ENCODE results near the gene BEX5.

DNA sequence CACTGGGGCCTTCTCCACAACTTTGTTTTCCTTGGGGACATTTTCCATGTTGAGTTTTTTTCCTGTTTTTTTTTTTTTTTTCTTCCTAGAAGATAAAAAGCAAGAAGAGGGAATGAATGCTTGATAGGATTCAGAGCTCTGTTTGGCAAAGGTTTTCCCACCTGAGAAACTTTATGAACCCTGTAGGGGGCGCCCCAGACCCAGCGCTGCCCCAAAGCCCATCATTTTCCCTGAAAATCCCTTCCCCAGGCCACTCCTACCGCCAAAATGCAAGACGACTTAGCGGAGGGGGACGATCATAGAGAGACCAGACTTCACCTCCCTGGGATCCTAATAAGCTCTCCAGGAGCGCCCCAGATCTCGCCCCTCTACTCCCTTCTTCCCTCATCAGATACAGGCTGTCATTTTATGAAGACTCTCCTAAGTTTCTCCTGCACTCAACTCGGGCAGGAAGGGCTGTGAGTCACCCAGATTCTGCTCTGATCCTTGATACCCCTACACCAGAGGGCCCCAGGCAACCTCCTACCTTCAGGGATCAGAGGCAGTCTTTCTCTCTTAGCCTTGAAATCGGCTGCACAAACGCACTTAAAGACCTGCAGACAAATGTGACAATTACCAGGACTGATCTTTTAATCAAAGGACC is 1.4 kb downstream of the BEX5 start:
- TF ChIP-seq EP300 (IDR thresholded peaks at IDR 0.05) (no peak), POLR2A (IDR thresholded peaks at IDR 0.05) (no peak)
- TF ChIP-seq, protein P1, sequence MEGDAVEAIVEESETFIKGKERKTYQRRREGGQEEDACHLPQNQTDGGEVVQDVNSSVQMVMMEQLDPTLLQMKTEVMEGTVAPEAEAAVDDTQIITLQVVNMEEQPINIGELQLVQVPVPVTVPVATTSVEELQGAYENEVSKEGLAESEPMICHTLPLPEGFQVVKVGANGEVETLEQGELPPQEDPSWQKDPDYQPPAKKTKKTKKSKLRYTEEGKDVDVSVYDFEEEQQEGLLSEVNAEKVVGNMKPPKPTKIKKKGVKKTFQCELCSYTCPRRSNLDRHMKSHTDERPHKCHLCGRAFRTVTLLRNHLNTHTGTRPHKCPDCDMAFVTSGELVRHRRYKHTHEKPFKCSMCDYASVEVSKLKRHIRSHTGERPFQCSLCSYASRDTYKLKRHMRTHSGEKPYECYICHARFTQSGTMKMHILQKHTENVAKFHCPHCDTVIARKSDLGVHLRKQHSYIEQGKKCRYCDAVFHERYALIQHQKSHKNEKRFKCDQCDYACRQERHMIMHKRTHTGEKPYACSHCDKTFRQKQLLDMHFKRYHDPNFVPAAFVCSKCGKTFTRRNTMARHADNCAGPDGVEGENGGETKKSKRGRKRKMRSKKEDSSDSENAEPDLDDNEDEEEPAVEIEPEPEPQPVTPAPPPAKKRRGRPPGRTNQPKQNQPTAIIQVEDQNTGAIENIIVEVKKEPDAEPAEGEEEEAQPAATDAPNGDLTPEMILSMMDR (IDR thresholded peaks at IDR 0.05) = peak in 1 of 2 donors; percentile 17
